Astrocyte (in vitro differentiated cells and primary cell): ENCODE measurements around the gene NKAIN1. TPM values are rescaled to one million over a fixed set of nuclear protein-coding genes. Genes with fewer than 3 reads are reported as not detected.

Experiments used
- DNase-seq: peaks from one replicate; pipeline ENCODE4 v3.0.0-alpha.2; 2010; ENCODE audit warnings: low read depth
- FAIRE-seq: peaks from 2 replicates; lab custom pipeline; 2011; peaks lifted over from hg19 to GRCh38; lab: Jason Lieb, UNC
- H2AFZ ChIP-seq: 2 replicates; pipeline ENCODE4 v1.6.0; 2012; ENCODE audit warnings: low read depth, low read length, inconsistent platforms
- H3K27ac ChIP-seq: 2 replicates; pipeline ENCODE4 v1.5.1; 2011; ENCODE audit warnings: low read depth, low read length, inconsistent platforms
- H3K27me3 ChIP-seq: 2 replicates; pipeline ENCODE4 v1.6.0; 2011; ENCODE audit warnings: low read length, inconsistent platforms; ENCODE audit not compliant: insufficient read depth
- H3K36me3 ChIP-seq: 2 replicates; pipeline ENCODE4 v1.5.1; 2011; ENCODE audit warnings: low read length, inconsistent platforms; ENCODE audit not compliant: insufficient read depth
- H3K4me1 ChIP-seq: 2 replicates; pipeline ENCODE4 v1.5.1; 2011; ENCODE audit warnings: low read length, inconsistent platforms; ENCODE audit not compliant: insufficient read depth
- H3K4me2 ChIP-seq: 2 replicates; pipeline ENCODE4 v1.6.0; 2012; ENCODE audit warnings: low read length, inconsistent platforms
- H3K4me3 ChIP-seq: 2 replicates; pipeline ENCODE4 v1.5.1; 2011; ENCODE audit warnings: low read depth, mild to moderate bottlenecking, low read length, inconsistent platforms; ENCODE audit not compliant: insufficient read depth
- H3K79me2 ChIP-seq: 2 replicates; pipeline ENCODE4 v1.6.0; 2012; ENCODE audit warnings: mild to moderate bottlenecking, low read length, inconsistent platforms; ENCODE audit not compliant: insufficient read depth
- H3K9ac ChIP-seq: 2 replicates; pipeline ENCODE4 v1.6.0; 2012; ENCODE audit warnings: mild to moderate bottlenecking, low read length, inconsistent platforms
- H3K9me3 ChIP-seq: 2 replicates; pipeline ENCODE4 v1.5.1; 2012; ENCODE audit warnings: low read depth, mild to moderate bottlenecking, low read length, inconsistent platforms; ENCODE audit not compliant: insufficient read depth
- H4K20me1 ChIP-seq: 2 replicates; pipeline ENCODE4 v1.6.0; 2012; ENCODE audit warnings: low read length, inconsistent platforms; ENCODE audit not compliant: insufficient read depth
- H3K27ac Mint-ChIP-seq: one replicate; pipeline ENCODE4 v1.8.0; 2021; ENCODE audit warnings: mild to moderate bottlenecking, mixed read lengths; ENCODE audit not compliant: unreplicated experiment
- H3K27me3 Mint-ChIP-seq: one replicate; pipeline ENCODE4 v1.8.0; 2021; ENCODE audit warnings: low read depth, mixed read lengths; ENCODE audit not compliant: unreplicated experiment
- H3K36me3 Mint-ChIP-seq: one replicate; pipeline ENCODE4 v1.8.0; 2021; ENCODE audit warnings: low read depth, mixed read lengths; ENCODE audit not compliant: unreplicated experiment
- H3K4me1 Mint-ChIP-seq: one replicate; pipeline ENCODE4 v1.8.0; 2021; ENCODE audit warnings: low read depth, mixed read lengths; ENCODE audit not compliant: unreplicated experiment
- H3K4me3 Mint-ChIP-seq: one replicate; pipeline ENCODE4 v1.8.0; 2021; ENCODE audit warnings: mild to moderate bottlenecking, moderate library complexity, mixed read lengths; ENCODE audit not compliant: unreplicated experiment
- H3K9me3 Mint-ChIP-seq: one replicate; pipeline ENCODE4 v1.8.0; 2021; ENCODE audit warnings: mild to moderate bottlenecking, mixed read lengths; ENCODE audit not compliant: unreplicated experiment
- EZH2 ChIP-seq: IDR thresholded peaks from 2 replicates; pipeline ENCODE4 v1.6.1; 2012; ENCODE audit warnings: mild to moderate bottlenecking, low read length, inconsistent platforms; ENCODE audit not compliant: insufficient read depth
- total RNA-seq: library from RNA; stranded (reverse); gene quantifications from 2 replicates; pipeline ENCODE4 v1.2.1, GENCODE V29; 2021
- TF ChIP-seq, protein P1 (sequence below): IDR thresholded peaks from 2 replicates; pipeline ENCODE4 v1.5.1; 2011; ENCODE audit warnings: low read depth, mild to moderate bottlenecking, inconsistent platforms, low read length, moderate library complexity; ENCODE audit not compliant: insufficient read depth

NKAIN1 gene
- total RNA-seq, 1 donor from 2014 or later = 5.6 TPM

DNA sequence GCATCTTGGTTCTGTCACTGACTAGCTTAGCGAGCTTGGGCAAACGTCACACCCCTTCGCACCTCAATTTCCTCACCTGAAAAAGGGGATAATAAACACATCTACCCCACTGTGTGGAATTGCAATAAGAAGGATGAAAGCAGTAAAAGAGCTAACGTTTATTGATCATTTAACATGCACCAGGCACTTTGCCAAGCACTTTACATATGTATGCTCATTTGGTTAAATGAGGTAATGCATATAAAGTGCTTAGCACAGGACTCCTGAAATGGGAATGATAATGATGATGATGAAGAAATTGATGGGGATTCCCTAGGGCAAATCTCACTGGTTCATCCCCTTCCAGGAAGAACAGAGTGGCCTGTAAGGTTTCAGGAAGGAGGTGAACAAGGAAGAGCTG is 4.8 kb downstream of the NKAIN1 start:
- no peak overlapping the region for H3K4me3 ChIP-seq
- H3K27ac ChIP-seq = no peak overlapping the region
- no peaks in the 10 kb centered on the region for H3K9me3 Mint-ChIP-seq
- H3K9me3 ChIP-seq = no peaks in the 10 kb centered on the region
- H3K4me1 ChIP-seq = peaks cover 5% of the 10 kb centered on the region
- H3K4me1 Mint-ChIP-seq = peaks cover 3% of the 10 kb centered on the region
- peaks cover 46% of the 10 kb centered on the region for H3K27me3 Mint-ChIP-seq
- no peak overlapping the region for H3K4me3 Mint-ChIP-seq
- H2AFZ ChIP-seq = no peak overlapping the region
- H4K20me1 ChIP-seq = peaks cover 4% of the 10 kb centered on the region
- H3K36me3 Mint-ChIP-seq = peaks cover 2% of the 10 kb centered on the region
- no peak overlapping the region for H3K9ac ChIP-seq
- FAIRE-seq = no peak
- TF ChIP-seq EZH2 = no peak
- TF ChIP-seq, protein P1, sequence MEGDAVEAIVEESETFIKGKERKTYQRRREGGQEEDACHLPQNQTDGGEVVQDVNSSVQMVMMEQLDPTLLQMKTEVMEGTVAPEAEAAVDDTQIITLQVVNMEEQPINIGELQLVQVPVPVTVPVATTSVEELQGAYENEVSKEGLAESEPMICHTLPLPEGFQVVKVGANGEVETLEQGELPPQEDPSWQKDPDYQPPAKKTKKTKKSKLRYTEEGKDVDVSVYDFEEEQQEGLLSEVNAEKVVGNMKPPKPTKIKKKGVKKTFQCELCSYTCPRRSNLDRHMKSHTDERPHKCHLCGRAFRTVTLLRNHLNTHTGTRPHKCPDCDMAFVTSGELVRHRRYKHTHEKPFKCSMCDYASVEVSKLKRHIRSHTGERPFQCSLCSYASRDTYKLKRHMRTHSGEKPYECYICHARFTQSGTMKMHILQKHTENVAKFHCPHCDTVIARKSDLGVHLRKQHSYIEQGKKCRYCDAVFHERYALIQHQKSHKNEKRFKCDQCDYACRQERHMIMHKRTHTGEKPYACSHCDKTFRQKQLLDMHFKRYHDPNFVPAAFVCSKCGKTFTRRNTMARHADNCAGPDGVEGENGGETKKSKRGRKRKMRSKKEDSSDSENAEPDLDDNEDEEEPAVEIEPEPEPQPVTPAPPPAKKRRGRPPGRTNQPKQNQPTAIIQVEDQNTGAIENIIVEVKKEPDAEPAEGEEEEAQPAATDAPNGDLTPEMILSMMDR = no peak
- no peak overlapping the region for H3K27ac Mint-ChIP-seq
- H3K27me3 ChIP-seq = peaks cover 36% of the 10 kb centered on the region
- no peak overlapping the region for H3K4me2 ChIP-seq
- H3K79me2 ChIP-seq = no peaks in the 10 kb centered on the region
- no peaks in the 10 kb centered on the region for H3K36me3 ChIP-seq
- DNase-seq = no peak

DNA sequence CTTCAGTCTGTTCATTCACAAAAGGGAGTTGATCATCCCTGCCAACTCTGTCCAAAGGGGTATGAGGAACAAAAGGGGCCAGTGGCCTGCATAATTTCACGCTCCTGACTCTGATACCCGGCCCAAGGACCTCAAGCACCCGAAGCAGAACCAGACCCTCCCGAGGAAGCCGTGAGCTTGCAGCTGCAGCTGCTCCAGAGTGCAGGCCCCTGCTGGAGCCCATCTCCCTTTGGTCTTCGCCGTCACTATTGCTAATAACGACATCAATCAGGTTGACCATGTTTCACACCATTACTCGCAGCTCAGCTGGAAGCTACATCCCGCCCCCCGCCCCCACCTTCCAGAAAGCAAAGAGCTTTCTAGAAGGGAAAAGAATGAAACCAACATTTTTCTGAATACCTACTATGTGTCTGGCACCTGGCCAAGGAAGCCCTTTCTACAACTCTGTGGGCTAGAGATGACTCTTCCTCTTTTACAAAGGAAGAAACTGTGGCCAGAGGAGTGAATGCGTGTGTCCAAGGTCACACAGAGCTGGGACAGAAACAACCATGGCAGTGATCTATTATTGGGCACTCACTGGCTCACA is 5.5 kb downstream of the NKAIN1 start:
- no peak overlapping the region for H3K4me2 ChIP-seq
- peaks cover 4% of the 10 kb centered on the region for H4K20me1 ChIP-seq
- FAIRE-seq (no peak), DNase-seq (no peak)
- no peaks in the 10 kb centered on the region for H3K36me3 ChIP-seq
- no peaks in the 10 kb centered on the region for H3K9me3 ChIP-seq
- H3K27ac ChIP-seq = no peak overlapping the region
- Mint-ChIP-seq H3K4me1 (peaks cover 3% of the 10 kb centered on the region), H3K4me3 (no peak overlapping the region), H3K9me3 (no peaks in the 10 kb centered on the region), H3K27ac (peak overlapping the region; percentile 12), H3K27me3 (peaks cover 50% of the 10 kb centered on the region), H3K36me3 (peaks cover 2% of the 10 kb centered on the region)
- peaks cover 5% of the 10 kb centered on the region for H3K4me1 ChIP-seq
- TF ChIP-seq, protein P1 = no peak
- no peak for TF ChIP-seq EZH2
- no peaks in the 10 kb centered on the region for H3K79me2 ChIP-seq
- H3K27me3 ChIP-seq = peaks cover 36% of the 10 kb centered on the region
- no peak overlapping the region for H3K9ac ChIP-seq
- H2AFZ ChIP-seq = no peak overlapping the region
- no peak overlapping the region for H3K4me3 ChIP-seq

DNA sequence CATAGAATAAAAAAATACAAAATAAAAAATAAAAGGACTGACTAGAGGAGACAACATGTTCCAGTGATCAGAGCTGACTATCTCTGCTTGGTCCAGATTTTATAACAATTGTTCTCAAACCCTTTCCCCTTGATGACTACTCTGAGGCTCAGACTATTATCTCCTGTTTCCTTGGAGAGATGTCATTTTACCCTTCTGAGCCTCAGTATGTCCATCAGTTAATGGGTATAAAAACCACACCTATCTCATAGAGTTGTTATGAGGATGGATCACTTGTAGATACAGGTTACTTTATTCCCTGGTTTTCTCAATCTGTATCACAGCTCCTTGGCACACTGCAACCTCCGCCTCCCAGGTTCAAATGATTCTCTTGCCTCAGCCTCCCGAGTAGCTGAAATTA is 7.0 kb downstream of the NKAIN1 start:
- no peak overlapping the region for H3K4me3 ChIP-seq
- no peaks in the 10 kb centered on the region for H3K9me3 ChIP-seq
- no peaks in the 10 kb centered on the region for H4K20me1 ChIP-seq
- TF ChIP-seq EZH2 = no peak
- TF ChIP-seq, protein P1 = no peak
- Mint-ChIP-seq H3K27me3 (peaks cover 41% of the 10 kb centered on the region), H3K4me3 (no peak overlapping the region), H3K27ac (no peak overlapping the region), H3K9me3 (no peaks in the 10 kb centered on the region), H3K36me3 (no peaks in the 10 kb centered on the region), H3K4me1 (no peaks in the 10 kb centered on the region)
- no peak overlapping the region for H2AFZ ChIP-seq
- no peak for FAIRE-seq
- H3K4me1 ChIP-seq = no peaks in the 10 kb centered on the region
- H3K27ac ChIP-seq = no peak overlapping the region
- H3K4me2 ChIP-seq = no peak overlapping the region
- H3K79me2 ChIP-seq = no peaks in the 10 kb centered on the region
- no peak overlapping the region for H3K9ac ChIP-seq
- peaks cover 22% of the 10 kb centered on the region for H3K27me3 ChIP-seq
- H3K36me3 ChIP-seq = no peaks in the 10 kb centered on the region
- DNase-seq = no peak
